GM12875 (cell line): ENCODE results near the gene CTDSP1.

Source experiments
- H3K4me3 ChIP-seq: one replicate; pipeline ENCODE4 v1.5.1; 2011; ENCODE audit warnings: low read depth, low read length, control low read depth
- CTCF ChIP-seq: IDR thresholded peaks from 2 replicates; pipeline ENCODE4 v1.5.1; 2011; ENCODE audit warnings: low read depth, mild to moderate bottlenecking, control low read depth, inconsistent platforms, low read length, moderate library complexity, borderline replicate concordance; ENCODE audit not compliant: insufficient read depth

Gene CTDSP1

GRCh38 chr2:218363736-218364135 is 35.9 kb upstream of the CTDSP1 start:
- TF ChIP-seq CTCF: no peak
- H3K4me3 ChIP-seq: no peak overlapping the region

- TF ChIP-seq CTCF: no peak
- H3K4me3 ChIP-seq: no peak overlapping the region
These were observed 35.5 kb upstream of the CTDSP1 start for GRCh38 chr2:218364196-218364595.

- peak overlapping the region; percentile 58 for H3K4me3 ChIP-seq
- TF ChIP-seq CTCF: no peak
These were observed 32.9 kb upstream of the CTDSP1 start for GRCh38 chr2:218366621-218367414.

- H3K4me3 ChIP-seq: peak overlapping the region; percentile 58
These were observed 32.1 kb upstream of the CTDSP1 start for GRCh38 chr2:218367415-218368149.

GRCh38 chr2:218368150-218368528 is 31.5 kb upstream of the CTDSP1 start:
- TF ChIP-seq CTCF: no peak
- H3K4me3 ChIP-seq: peak overlapping the region; percentile 58

More at GRCh38 chr2:218367415-218368149, 32.1 kb upstream of the CTDSP1 start:
- TF ChIP-seq CTCF: 0 out of 2 replicates have a peak, but pooled peaks have one; percentile 7

GRCh38 chr2:218368621-218369153 is 31.0 kb upstream of the CTDSP1 start:
- H3K4me3 ChIP-seq: no peak overlapping the region
- TF ChIP-seq CTCF: no peak

- TF ChIP-seq CTCF: no peak
- no peak overlapping the region for H3K4me3 ChIP-seq
These were observed 30.3 kb upstream of the CTDSP1 start for GRCh38 chr2:218369330-218369729.
